Mesenchymal stem cell (in vitro differentiated cells and primary cell): ENCODE results near the gene CD81.

Source experiments
- DNase-seq: peaks from one replicate; pipeline ENCODE4 v3.0.0-alpha.2; 2013
- H2AFZ ChIP-seq: one replicate; pipeline ENCODE4 v1.6.1; 2013; ENCODE audit warnings: low read depth, mild to moderate bottlenecking, control low read depth, inconsistent platforms, low read length, moderate library complexity
- H2AK5ac ChIP-seq: 2 replicates; pipeline ENCODE4 v1.6.1; 2013; ENCODE audit warnings: low read length, moderate library complexity, mild to moderate bottlenecking, inconsistent platforms; ENCODE audit not compliant: severe bottlenecking
- H2BK120ac ChIP-seq: one replicate; pipeline ENCODE4 v1.6.1; 2013; ENCODE audit warnings: low read depth, mild to moderate bottlenecking, inconsistent platforms, low read length, moderate library complexity
- H2BK12ac ChIP-seq, 2 experiments: one replicate each; pipeline ENCODE4 v1.6.1; 2013; ENCODE audit warnings: inconsistent platforms in 2 of 2, low read length in 2 of 2, mild to moderate bottlenecking in 2 of 2, moderate library complexity in 2 of 2, control low read depth in 1 of 2
- H2BK15ac ChIP-seq: one replicate; pipeline ENCODE4 v1.6.1; 2013; ENCODE audit warnings: mild to moderate bottlenecking, low read depth, inconsistent platforms; ENCODE audit not compliant: poor library complexity, severe bottlenecking
- H2BK5ac ChIP-seq: 2 replicates; pipeline ENCODE4 v1.6.1; 2013; ENCODE audit warnings: low read depth, mild to moderate bottlenecking, low read length, control low read depth, inconsistent platforms; ENCODE audit not compliant: poor library complexity, severe bottlenecking
- H3K14ac ChIP-seq, 2 experiments: one replicate each; pipeline ENCODE4 v1.6.1; 2013; ENCODE audit warnings: inconsistent platforms in 2 of 2, low read length in 2 of 2, control low read depth in 1 of 2, mild to moderate bottlenecking in 1 of 2, moderate library complexity in 1 of 2
- H3K18ac ChIP-seq, 2 experiments: one replicate each; pipeline ENCODE4 v1.6.1; 2013; ENCODE audit warnings: inconsistent platforms in 2 of 2, low read length in 2 of 2, control low read depth in 1 of 2, low read depth in 1 of 2, mild to moderate bottlenecking in 1 of 2
- H3K23ac ChIP-seq, 2 experiments: one replicate each; pipeline ENCODE4 v1.6.1; 2013; ENCODE audit warnings: inconsistent platforms in 2 of 2, low read length in 2 of 2, mild to moderate bottlenecking in 2 of 2, moderate library complexity in 2 of 2, control low read depth in 1 of 2
- H3K27ac ChIP-seq: 2 replicates; pipeline ENCODE4 v1.5.1; 2013; ENCODE audit warnings: mild to moderate bottlenecking, moderate library complexity, low read length, control low read depth, inconsistent platforms; ENCODE audit not compliant: poor library complexity, severe bottlenecking
- H3K27me3 ChIP-seq, 2 experiments: 2 replicates each; pipeline versions ENCODE4 v1.6.1 to v1.7.0; 2013; ENCODE audit warnings: low read length in 2 of 2, mild to moderate bottlenecking in 2 of 2, moderate library complexity in 2 of 2, control low read depth in 1 of 2, inconsistent platforms in 1 of 2; ENCODE audit not compliant: control insufficient read depth in 1 of 2, insufficient read depth in 1 of 2
- H3K36me3 ChIP-seq, 2 experiments: 2 replicates each; pipeline versions ENCODE4 v1.6.1 to v1.7.0; 2013; ENCODE audit warnings: low read length in 2 of 2, control low read depth in 1 of 2, inconsistent platforms in 1 of 2, low read depth in 1 of 2, mild to moderate bottlenecking in 1 of 2; ENCODE audit not compliant: insufficient read depth in 2 of 2, control insufficient read depth in 1 of 2
- H3K4ac ChIP-seq, 2 experiments: one replicate each; pipeline ENCODE4 v1.6.1; 2013; ENCODE audit warnings: inconsistent platforms in 2 of 2, low read length in 2 of 2, mild to moderate bottlenecking in 2 of 2, moderate library complexity in 2 of 2, control low read depth in 1 of 2, low read depth in 1 of 2
- H3K4me1 ChIP-seq: 2 replicates; pipeline ENCODE4 v1.6.1; 2013; ENCODE audit warnings: low read depth, low read length, control low read depth; ENCODE audit not compliant: control insufficient read depth, insufficient read depth
- H3K4me2 ChIP-seq: 2 replicates; pipeline ENCODE4 v1.6.1; 2013; ENCODE audit warnings: low read length, mild to moderate bottlenecking, inconsistent platforms; ENCODE audit not compliant: poor library complexity, severe bottlenecking
- H3K4me3 ChIP-seq, 2 experiments: 2 replicates each; pipeline versions ENCODE4 v1.5.1 to v1.7.0; 2013; ENCODE audit warnings: low read length in 2 of 2, mild to moderate bottlenecking in 2 of 2, control low read depth in 1 of 2, low read depth in 1 of 2; ENCODE audit not compliant: insufficient read depth in 1 of 2
- H3K79me1 ChIP-seq: replicated peaks from 2 replicates; pipeline ENCODE4 v1.6.1; 2013; ENCODE audit warnings: mild to moderate bottlenecking, control low read depth, low read length, inconsistent platforms; ENCODE audit not compliant: poor library complexity, severe bottlenecking
- H3K9ac ChIP-seq: 2 replicates; pipeline ENCODE4 v1.7.0; 2013; ENCODE audit warnings: mild to moderate bottlenecking, low read length, moderate library complexity
- H3K9me3 ChIP-seq: 2 replicates; pipeline ENCODE4 v1.7.0; 2013; ENCODE audit warnings: mild to moderate bottlenecking, low read length; ENCODE audit not compliant: control insufficient read depth
- H4K8ac ChIP-seq: one replicate; pipeline ENCODE4 v1.6.1; 2013; ENCODE audit warnings: inconsistent platforms, mild to moderate bottlenecking, low read length, moderate library complexity
- H4K91ac ChIP-seq: one replicate; pipeline ENCODE4 v1.6.1; 2013; ENCODE audit warnings: mild to moderate bottlenecking, low read length, inconsistent platforms
- WGBS: methylation state at CpG from one replicate; pipeline ENCODE4 v1.1.7; 2013; ENCODE audit warnings: mixed read lengths; 5-methylcytosine and 5-hydroxymethylcytosine counted together

The CD81 gene

DNA sequence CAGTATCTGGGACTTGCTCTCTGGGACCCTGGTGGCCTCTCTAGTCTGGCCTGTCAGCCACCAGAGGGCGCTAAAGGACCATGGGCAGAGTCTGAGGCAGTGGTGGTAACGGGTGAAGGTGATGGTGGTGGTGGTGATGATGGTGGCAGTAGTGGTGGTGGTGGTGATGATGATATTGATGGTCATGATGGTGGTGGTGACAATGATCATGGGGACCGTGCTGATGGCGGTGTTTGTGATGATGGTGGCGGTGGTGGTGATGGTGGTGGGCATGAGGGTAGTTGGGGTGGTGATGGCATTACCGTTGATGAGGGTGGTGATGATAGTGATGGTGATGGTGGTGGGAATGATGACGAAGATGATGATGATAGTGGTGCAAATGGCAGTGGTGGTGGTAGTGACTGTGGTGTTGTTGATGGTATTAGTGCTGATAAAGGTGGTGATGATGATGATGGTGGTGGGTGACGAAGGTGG lies 51.2 kb downstream of the CD81 start:
- DNase-seq: peak; percentile 39
- Histone ChIP-seq H2AFZ (no peak overlapping the region), H3K18ac (no peak overlapping the region), H2AK5ac (no peak overlapping the region), H4K8ac (no peak overlapping the region), H4K91ac (no peak overlapping the region), H3K9me3 (no peaks in the 10 kb centered on the region), H3K36me3 (no peaks in the 10 kb centered on the region), H2BK15ac (no peak overlapping the region), H2BK120ac (no peak overlapping the region), H2BK12ac (no peak overlapping the region), H3K4me1 (no peaks in the 10 kb centered on the region), H3K9ac (no peak overlapping the region), H3K27ac (no peak overlapping the region), H3K4me3 (no peak overlapping the region), H3K4ac (no peak overlapping the region), H3K27me3 (peaks cover 0 to 44% of the 10 kb centered on the region in 2 experiments), H3K4me2 (no peak overlapping the region), H2BK5ac (no peak overlapping the region), H3K79me1 (no peaks in the 10 kb centered on the region), H3K14ac (no peak overlapping the region), H3K23ac (no peak overlapping the region)
- 59% methylated on average over 8 of the region's 8 CpGs for WGBS

DNA sequence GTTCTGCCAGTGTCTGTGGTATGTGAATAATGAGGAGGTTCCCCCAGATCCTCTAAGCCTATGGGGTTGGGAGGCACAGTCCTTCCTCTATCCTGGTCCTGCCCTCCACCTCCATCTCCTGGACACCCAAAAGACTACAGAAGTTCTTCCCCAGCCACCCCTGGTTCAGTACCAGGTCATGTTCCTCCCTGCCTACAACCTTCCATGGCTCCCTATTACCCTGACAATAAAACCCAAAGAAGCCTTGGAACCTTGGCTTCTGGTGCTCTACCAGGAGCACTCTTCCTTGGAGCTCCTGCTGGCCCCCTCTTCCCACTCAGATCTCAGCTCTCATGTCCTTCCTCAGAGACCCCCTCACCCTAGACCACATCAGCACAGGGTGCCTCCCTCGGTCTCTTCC lies 54.3 kb downstream of the CD81 start:
- H2AFZ ChIP-seq: no peak overlapping the region
- no peaks in the 10 kb centered on the region for H3K9me3 ChIP-seq
- WGBS: 100% methylated on average over 1 of the region's 1 CpG

DNA sequence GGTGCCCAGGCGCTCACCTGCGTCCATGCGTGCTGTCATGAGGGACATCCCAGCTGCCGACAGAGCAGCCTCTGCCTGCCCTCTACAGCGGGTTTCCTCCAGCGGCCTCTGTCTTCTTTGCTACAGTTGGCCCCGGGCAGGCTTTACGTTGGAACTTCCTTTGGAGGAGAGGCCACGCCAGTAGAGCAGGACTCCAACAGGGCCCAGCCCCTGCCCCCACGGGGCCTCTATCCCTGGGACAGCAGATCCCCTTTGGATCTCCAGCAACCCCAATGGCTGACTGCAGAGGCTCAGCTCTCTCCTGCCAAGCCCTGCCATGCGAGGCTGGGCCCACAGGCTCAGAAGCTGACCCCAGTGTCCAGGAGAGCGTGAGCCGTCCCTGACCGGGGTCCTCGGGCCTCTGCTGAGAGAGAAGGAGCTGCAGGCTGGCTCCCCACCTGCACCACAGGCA lies 55.1 kb downstream of the CD81 start:
- Histone ChIP-seq H3K18ac (no peak overlapping the region), H3K23ac (no peak overlapping the region), H4K91ac (no peak overlapping the region), H3K4me2 (no peak overlapping the region), H4K8ac (no peak overlapping the region), H3K79me1 (no peaks in the 10 kb centered on the region), H2BK120ac (no peak overlapping the region), H3K27me3 (peaks cover 8 to 57% of the 10 kb centered on the region in 2 experiments), H3K4me1 (no peaks in the 10 kb centered on the region), H3K4ac (no peak overlapping the region), H2BK15ac (no peak overlapping the region), H3K36me3 (no peaks in the 10 kb centered on the region), H2BK12ac (no peak overlapping the region), H2BK5ac (no peak overlapping the region), H3K9me3 (no peaks in the 10 kb centered on the region), H3K4me3 (no peak overlapping the region), H2AFZ (no peak overlapping the region), H2AK5ac (no peak overlapping the region), H3K14ac (no peak overlapping the region), H3K27ac (no peak overlapping the region), H3K9ac (no peak overlapping the region)
- 78% methylated on average over 15 of the region's 15 CpGs for WGBS
- no peak for DNase-seq

More for the DNA sequence above, 54.3 kb downstream of the CD81 start:
- H4K91ac ChIP-seq: no peak overlapping the region
- H3K4me2 ChIP-seq: no peak overlapping the region
- H3K4me1 ChIP-seq: no peaks in the 10 kb centered on the region
- H3K18ac ChIP-seq: no peak overlapping the region
- peaks cover 8 to 57% of the 10 kb centered on the region in 2 experiments for H3K27me3 ChIP-seq
- H2BK15ac ChIP-seq: no peak overlapping the region
- H3K36me3 ChIP-seq: no peaks in the 10 kb centered on the region
- H3K4me3 ChIP-seq: no peak overlapping the region
- H3K27ac ChIP-seq: no peak overlapping the region
- H3K23ac ChIP-seq: no peak overlapping the region
- no peak overlapping the region for H3K4ac ChIP-seq
- no peak overlapping the region for H2BK5ac ChIP-seq
- no peak overlapping the region for H2AK5ac ChIP-seq
- no peak overlapping the region for H4K8ac ChIP-seq
- no peak overlapping the region for H2BK12ac ChIP-seq
- no peak overlapping the region for H2BK120ac ChIP-seq
- no peaks in the 10 kb centered on the region for H3K79me1 ChIP-seq
- no peak overlapping the region for H3K14ac ChIP-seq
- no peak overlapping the region for H3K9ac ChIP-seq
- DNase-seq: no peak

DNA sequence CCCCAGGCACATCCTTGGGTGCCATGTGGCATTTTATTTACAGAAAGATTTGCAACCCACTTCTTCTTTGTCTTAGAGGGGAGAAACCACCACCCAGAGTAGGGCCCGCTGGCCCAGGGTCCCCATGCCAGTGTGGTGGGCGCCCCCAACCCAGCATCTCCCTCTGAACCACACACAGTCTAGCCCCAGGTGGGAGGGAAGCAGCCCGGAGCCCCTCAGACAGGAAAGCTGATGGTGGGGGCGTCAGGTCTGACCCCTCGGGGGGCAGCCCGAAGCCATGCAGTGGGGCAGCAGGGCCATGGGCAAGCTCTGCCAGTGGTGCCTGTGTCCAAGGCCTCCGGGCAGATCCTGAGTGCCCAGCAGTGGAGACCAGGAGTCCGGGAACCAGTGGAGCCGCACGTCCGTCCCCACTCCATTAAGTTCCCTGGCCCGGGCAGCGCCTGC lies 55.5 kb downstream of the CD81 start:
- H2AFZ ChIP-seq: no peak overlapping the region
- H2BK15ac ChIP-seq: no peak overlapping the region
- WGBS: 86% methylated on average over 13 of the region's 13 CpGs
- no peak overlapping the region for H3K18ac ChIP-seq
- H3K36me3 ChIP-seq: no peaks in the 10 kb centered on the region
- H3K27me3 ChIP-seq: peaks cover 13 to 59% of the 10 kb centered on the region in 2 experiments
- H3K23ac ChIP-seq: no peak overlapping the region
- no peak overlapping the region for H3K4me3 ChIP-seq
- H2AK5ac ChIP-seq: no peak overlapping the region
- H2BK12ac ChIP-seq: no peak overlapping the region
- H3K14ac ChIP-seq: no peak overlapping the region
- no peak overlapping the region for H3K27ac ChIP-seq
- H3K4me2 ChIP-seq: no peak overlapping the region
- DNase-seq: no peak
- no peak overlapping the region for H4K8ac ChIP-seq
- H2BK5ac ChIP-seq: no peak overlapping the region
- H3K9me3 ChIP-seq: no peaks in the 10 kb centered on the region
- H2BK120ac ChIP-seq: no peak overlapping the region
- no peak overlapping the region for H3K9ac ChIP-seq
- no peaks in the 10 kb centered on the region for H3K4me1 ChIP-seq
- H4K91ac ChIP-seq: no peak overlapping the region
- no peaks in the 10 kb centered on the region for H3K79me1 ChIP-seq
- H3K4ac ChIP-seq: no peak overlapping the region
